Pulmonary artery endothelial cell (primary cell): Measurements from ENCODE around the gene NLGN1. TPM values are rescaled to one million over a fixed set of nuclear protein-coding genes. Genes with fewer than 3 reads are reported as not detected.
"Not testable (repeated sequence)": the region's sequence is repeated elsewhere in the genome, so short reads cannot be mapped to it uniquely, and the experiment has no call there.

Experiments used
- DNase-seq: peaks from one replicate; pipeline ENCODE4 v3.0.0-alpha.2; 2011; ENCODE audit warnings: low read depth, low spot score
- total RNA-seq: library from RNA; depleted of rRNA; stranded (reverse); fragments of >200 nt; gene quantifications from 2 replicates; pipeline ENCODE4 v1.2.3, GENCODE V29; 2014

The NLGN1 gene
- total RNA-seq, 1 donor from 2014 or later = 37.5 TPM

- no peak for DNase-seq
Observed at GRCh38 chr3:173429527-173429926, 32.0 kb downstream of the NLGN1 start.

DNA sequence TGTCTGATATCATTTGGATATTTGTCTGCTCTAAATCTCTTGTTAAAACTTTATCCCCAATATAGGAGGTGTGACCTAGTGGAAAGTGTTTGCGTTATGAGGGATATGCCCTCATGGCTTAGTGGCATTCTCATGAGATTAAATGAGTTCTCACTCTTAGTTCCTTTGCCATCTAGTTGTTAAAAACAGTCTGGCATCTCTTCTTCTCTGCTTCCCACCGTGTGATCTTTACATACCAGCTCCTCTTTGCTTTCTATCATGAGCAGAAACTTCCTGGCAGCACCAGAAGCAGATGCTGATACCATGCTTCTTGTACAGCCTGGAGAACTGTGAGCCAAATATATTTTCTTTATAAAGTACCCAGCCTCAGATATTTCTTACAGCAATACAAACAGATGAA lies 33.0 kb downstream of the NLGN1 start:
- DNase-seq = no peak

GRCh38 chr3:173439004-173439403 lies 41.5 kb downstream of the NLGN1 start:
- no peak for DNase-seq

DNA sequence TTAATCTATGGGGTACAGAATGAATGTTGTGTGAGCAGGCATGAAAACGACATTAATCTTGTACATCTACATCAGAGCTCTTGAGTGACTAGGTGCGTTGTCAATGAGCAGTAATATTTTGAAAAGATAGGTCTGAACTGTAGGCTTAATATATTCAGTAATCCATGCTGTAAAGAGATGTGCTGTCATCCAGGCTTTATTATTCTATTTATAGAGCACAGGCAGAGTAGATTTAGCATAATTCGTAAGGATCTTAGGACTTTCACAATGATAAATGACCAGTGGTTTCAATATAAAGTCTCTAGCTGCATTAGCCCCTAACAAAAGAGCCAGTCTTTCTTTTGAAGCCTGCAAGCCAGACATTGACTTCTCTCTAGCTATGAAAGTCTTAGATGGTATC lies 43.0 kb downstream of the NLGN1 start:
- DNase-seq = no peak

DNA sequence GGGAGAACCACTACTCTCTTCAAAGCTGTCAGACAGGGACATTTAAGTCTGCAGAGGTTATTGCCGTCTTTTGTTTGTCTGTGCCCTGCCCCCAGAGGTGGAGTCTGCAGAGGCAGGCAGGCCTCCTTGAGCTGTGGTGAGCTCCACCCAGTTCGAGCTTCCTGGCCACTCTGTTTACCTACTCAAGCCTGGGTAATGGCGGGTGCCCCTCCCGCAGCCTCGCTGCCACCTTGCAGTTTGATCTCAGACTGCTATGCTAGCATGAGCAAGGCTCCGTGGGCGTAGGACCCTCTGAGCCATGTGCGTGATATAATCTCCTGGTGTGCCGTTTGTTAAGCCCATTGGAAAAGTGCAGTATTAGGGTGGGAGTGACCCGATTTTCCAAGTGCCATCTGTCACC lies 54.0 kb downstream of the NLGN1 start:
- not testable (repeated sequence) for DNase-seq

DNA sequence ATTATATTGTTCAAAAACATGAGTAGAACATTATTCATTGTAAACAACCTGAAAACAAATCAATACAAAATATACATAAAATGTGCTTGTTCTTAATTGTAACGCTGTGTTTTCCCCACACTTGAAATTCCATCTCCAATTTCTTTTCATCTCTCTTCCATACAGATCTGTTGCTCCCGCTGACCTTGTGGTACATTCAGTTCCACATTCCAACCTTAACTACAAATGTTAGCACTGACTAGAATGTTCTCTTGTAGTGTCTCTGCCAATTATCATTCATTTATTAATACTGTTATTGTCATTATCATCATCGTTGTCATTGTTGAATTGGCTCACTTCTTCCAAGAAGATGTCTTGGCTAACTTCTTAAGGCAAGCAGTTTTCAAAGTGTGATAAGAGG lies 65.7 kb downstream of the NLGN1 start:
- no peak for DNase-seq

GRCh38 chr3:173465112-173465511 lies 67.6 kb downstream of the NLGN1 start:
- DNase-seq = peak; percentile 75

- no peak for DNase-seq
Observed at GRCh38 chr3:173465898-173466678, 68.5 kb downstream of the NLGN1 start.

- no peak for DNase-seq
Observed at GRCh38 chr3:173467501-173467900, 70.0 kb downstream of the NLGN1 start.

DNA sequence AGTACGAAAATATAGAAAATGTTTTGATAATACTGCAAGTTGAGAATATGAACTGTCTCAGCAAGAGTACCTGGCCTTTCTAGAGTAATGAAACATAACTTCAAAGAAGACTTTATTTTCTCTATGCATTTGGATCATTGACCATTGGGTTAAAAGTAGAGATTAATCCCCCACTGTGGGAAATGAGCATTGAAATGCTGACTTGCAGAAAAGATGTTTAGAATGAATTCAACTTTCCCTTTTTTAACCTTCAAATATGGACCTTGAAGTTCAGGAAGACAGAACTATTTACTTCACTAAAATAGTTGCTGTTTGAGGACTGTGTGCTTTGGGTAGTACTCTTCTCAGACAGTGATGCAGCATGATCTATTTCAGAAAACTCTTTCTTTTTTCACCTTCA lies 75.7 kb downstream of the NLGN1 start:
- DNase-seq = no peak

- no peak for DNase-seq
Observed at GRCh38 chr3:173479301-173479700, 81.8 kb downstream of the NLGN1 start.

- no peak for DNase-seq
Observed at GRCh38 chr3:173501931-173502489, 104.5 kb downstream of the NLGN1 start.

DNA sequence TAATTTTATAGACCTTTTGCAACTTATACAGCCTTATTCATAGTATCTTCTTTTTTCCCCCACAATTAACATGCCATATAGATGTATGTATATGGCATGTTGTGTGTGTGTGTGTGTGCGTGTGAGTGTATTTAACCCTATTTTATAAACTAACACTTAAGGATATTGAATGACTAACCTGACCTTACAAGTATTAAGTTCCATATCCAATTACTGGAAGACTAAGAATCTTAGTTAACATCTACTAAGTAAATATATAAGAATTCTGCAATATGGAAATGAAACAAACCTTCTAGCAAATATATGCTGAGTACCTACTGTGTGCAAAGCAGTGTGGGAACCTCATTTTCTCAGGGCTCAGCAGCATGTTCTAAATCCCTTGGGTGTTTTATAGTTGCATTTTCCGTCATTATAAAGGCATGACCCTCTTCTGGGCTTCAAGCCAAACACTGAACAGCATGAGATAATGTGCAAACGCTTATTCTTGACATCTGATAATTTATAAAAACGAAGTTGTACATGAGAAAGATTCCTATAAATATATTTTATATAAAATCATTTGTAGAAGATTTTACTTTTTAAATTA lies 105.5 kb downstream of the NLGN1 start:
- no peak for DNase-seq

DNA sequence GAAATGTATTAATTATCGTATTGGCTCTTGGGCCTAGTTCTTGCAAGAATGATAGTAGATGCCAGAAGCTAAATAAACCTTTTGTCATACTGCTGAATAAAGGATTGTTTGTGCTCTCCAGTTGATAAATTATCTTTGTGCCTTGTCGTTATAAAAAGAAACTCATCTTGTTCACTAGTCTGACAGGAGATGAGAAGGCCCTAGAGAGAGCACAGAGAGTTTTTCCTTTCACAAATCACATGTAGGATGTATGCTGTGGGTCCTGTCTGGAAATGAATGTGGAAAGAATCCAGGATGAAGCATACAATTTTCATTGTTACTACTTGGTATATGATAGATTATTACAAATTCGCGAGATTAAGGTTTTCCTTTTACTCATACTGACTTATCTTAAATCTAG lies 113.0 kb downstream of the NLGN1 start:
- no peak for DNase-seq

DNA sequence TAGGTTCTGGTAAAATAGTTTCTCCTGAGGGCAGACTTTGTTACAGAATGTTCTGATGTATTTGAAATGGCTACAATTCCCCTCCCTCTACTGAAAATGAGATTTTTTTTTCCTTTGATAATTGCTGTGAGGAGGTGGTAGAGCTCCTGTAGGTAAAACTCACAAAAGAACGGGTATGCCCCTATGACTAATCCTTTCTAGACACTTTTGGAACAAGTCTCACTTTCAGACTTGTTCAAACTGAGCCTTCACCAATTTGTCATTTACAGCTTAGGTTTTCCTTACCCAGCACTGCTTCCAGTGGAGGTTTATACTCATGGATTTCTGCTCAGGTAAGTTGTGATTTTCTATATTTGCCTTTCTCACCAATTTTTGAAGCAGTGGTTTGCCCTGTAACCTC lies 115.6 kb downstream of the NLGN1 start:
- DNase-seq = no peak

GRCh38 chr3:173529062-173529711 lies 131.6 kb downstream of the NLGN1 start:
- DNase-seq = no peak

DNA sequence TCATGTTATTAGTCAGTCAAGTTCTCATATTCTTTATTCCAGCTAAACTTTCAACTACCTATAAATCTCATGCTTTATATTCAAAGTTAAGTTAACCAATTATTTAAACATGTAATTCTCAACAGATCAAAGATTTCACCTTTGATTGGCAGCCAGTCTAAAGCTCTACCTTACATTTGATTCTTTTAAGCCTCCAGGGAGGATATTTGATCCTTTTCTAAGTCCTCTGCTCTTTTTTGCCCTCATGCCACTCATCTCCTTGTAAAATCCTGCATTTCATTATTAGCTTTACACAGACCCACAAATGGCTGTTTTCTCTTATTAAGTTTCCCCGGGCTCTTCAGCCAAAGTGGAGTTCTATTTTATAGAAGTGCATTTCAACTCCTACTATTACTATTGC lies 134.1 kb downstream of the NLGN1 start:
- no peak for DNase-seq

GRCh38 chr3:173538410-173538809 lies 140.9 kb downstream of the NLGN1 start:
- no peak for DNase-seq

- DNase-seq = not testable (repeated sequence)
Observed at GRCh38 chr3:173545590-173545989, 148.0 kb downstream of the NLGN1 start.

- no peak for DNase-seq
Observed at GRCh38 chr3:173547070-173547469, 149.5 kb downstream of the NLGN1 start.

- no peak for DNase-seq
Observed at GRCh38 chr3:173548261-173548660, 150.7 kb downstream of the NLGN1 start.

DNA sequence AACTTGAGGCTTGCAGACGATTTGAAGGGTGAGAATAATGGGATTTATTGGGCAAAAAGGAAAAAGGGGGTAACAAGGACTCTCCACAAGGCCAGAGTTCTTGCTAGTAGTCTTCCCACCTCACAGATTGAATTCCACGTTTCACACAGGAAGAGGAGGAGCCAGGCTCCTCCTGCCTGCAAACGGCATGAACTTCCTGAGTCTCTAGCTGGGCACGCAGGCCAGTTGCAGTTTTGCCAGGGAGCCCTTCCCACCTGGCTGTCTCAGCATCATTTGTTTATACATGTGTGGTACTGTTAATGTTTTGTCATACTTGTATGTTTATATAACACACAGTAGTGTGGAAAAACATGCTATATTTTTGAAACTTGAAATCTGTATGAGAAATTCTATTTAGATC lies 155.0 kb downstream of the NLGN1 start:
- no peak for DNase-seq
